ENCODE measurements around the gene ACTR1B.
"Not testable (repeated sequence)": the region's sequence is repeated elsewhere in the genome, so short reads cannot be mapped to it uniquely, and the experiment has no call there.

Gene ACTR1B

GRCh38 chr2:97615746-97616145, 48.1 kb downstream of the ACTR1B start:
- DNase-seq (ENCODE audit: low spot score): not testable (repeated sequence)

- not testable (repeated sequence) for DNase-seq (ENCODE audit: low spot score)
Observed at GRCh38 chr2:97611895-97612294, 51.9 kb downstream of the ACTR1B start.

GRCh38 chr2:97608745-97609144, 55.1 kb downstream of the ACTR1B start:
- DNase-seq (ENCODE audit: low spot score): not testable (repeated sequence)

Data from ecto neural progenitor cell (in vitro differentiated cells).